GM21515 (cell line): ENCODE results near the gene RBM33.
"Not testable (repeated sequence)": the region's sequence is repeated elsewhere in the genome, so short reads cannot be mapped to it uniquely, and the experiment has no call there.

Experiments
- ATAC-seq: cut with Tn5 transposase; IDR thresholded peaks from one replicate; pipeline ENCODE4 v1.9.1; 2021; ENCODE audit not compliant: unreplicated experiment

The RBM33 gene

GRCh38 chr7:155685791-155686160 lies 41.3 kb downstream of the RBM33 start:
- no peak for ATAC-seq

- ATAC-seq, result not testable (repeated sequence)
Measured at GRCh38 chr7:155686620-155687324, 42.3 kb downstream of the RBM33 start.

- ATAC-seq, result not testable (repeated sequence)
Measured at GRCh38 chr7:155688237-155688636, 43.8 kb downstream of the RBM33 start.

GRCh38 chr7:155690655-155691054 lies 46.2 kb downstream of the RBM33 start:
- not testable (repeated sequence) for ATAC-seq

GRCh38 chr7:155692317-155692716 lies 47.9 kb downstream of the RBM33 start:
- ATAC-seq, result no peak

GRCh38 chr7:155693826-155694225 lies 49.4 kb downstream of the RBM33 start:
- no peak for ATAC-seq

GRCh38 chr7:155694851-155695250 lies 50.4 kb downstream of the RBM33 start:
- no peak for ATAC-seq

GRCh38 chr7:155696747-155697146 lies 52.3 kb downstream of the RBM33 start:
- ATAC-seq, result no peak

GRCh38 chr7:155698633-155699032 lies 54.2 kb downstream of the RBM33 start:
- no peak for ATAC-seq

- no peak for ATAC-seq
Measured at GRCh38 chr7:155699180-155699579, 54.7 kb downstream of the RBM33 start.

GRCh38 chr7:155700847-155701246 lies 56.4 kb downstream of the RBM33 start:
- no peak for ATAC-seq

GRCh38 chr7:155701972-155702544 lies 57.6 kb downstream of the RBM33 start:
- ATAC-seq, result no peak

- ATAC-seq, result no peak
Measured at GRCh38 chr7:155702616-155703015, 58.2 kb downstream of the RBM33 start.

GRCh38 chr7:155705623-155706360 lies 61.3 kb downstream of the RBM33 start:
- no peak for ATAC-seq

GRCh38 chr7:155706376-155706775 lies 61.9 kb downstream of the RBM33 start:
- ATAC-seq, result no peak

GRCh38 chr7:155709453-155709852 lies 65.0 kb downstream of the RBM33 start:
- ATAC-seq, result no peak

- no peak for ATAC-seq
Measured at GRCh38 chr7:155710031-155710430, 65.6 kb downstream of the RBM33 start.

GRCh38 chr7:155710530-155710929 lies 66.1 kb downstream of the RBM33 start:
- peak; percentile 55 for ATAC-seq

- no peak for ATAC-seq
Measured at GRCh38 chr7:155711081-155711480, 66.6 kb downstream of the RBM33 start.

- ATAC-seq, result no peak
Measured at GRCh38 chr7:155713384-155713783, 68.9 kb downstream of the RBM33 start.

- no peak for ATAC-seq
Measured at GRCh38 chr7:155714702-155715101, 70.2 kb downstream of the RBM33 start.

- ATAC-seq, result no peak
Measured at GRCh38 chr7:155715111-155715805, 70.8 kb downstream of the RBM33 start.
